ENCODE data around the gene THSD1.

THSD1 gene

GRCh38 chr13:52399708-52400107, 6.3 kb downstream of the THSD1 start:
- TF ChIP-seq POLR2AphosphoS5 (IDR thresholded peaks at IDR 0.05; ENCODE audit: low read depth, low read length): no peak
- no peak for TF ChIP-seq TAF1 (IDR thresholded peaks at IDR 0.05; ENCODE audit: borderline replicate concordance, insufficient read depth, low read length)
- TF ChIP-seq SIN3A (IDR thresholded peaks at IDR 0.05; ENCODE audit: borderline replicate concordance, insufficient read depth, low read length): no peak
- no peak for TF ChIP-seq FOXP2 (optimal IDR thresholded peaks at IDR 0.05; ENCODE audit: borderline replicate concordance, extremely low read depth, extremely low read length, insufficient read depth)
- TF ChIP-seq REST (IDR thresholded peaks at IDR 0.05; ENCODE audit: insufficient read depth in 1 of 2, low read depth in 2 of 2, low read length in 2 of 2): no peak

GRCh38 chr13:52399046-52399445, 6.9 kb downstream of the THSD1 start:
- TF ChIP-seq POLR2AphosphoS5 (IDR thresholded peaks at IDR 0.05; ENCODE audit: low read depth, low read length) (no peak), TAF1 (IDR thresholded peaks at IDR 0.05; ENCODE audit: borderline replicate concordance, insufficient read depth, low read length) (no peak), REST (IDR thresholded peaks at IDR 0.05; ENCODE audit: insufficient read depth in 1 of 2, low read depth in 2 of 2, low read length in 2 of 2) (no peak), FOXP2 (optimal IDR thresholded peaks at IDR 0.05; ENCODE audit: borderline replicate concordance, extremely low read depth, extremely low read length, insufficient read depth) (no peak), SIN3A (IDR thresholded peaks at IDR 0.05; ENCODE audit: borderline replicate concordance, insufficient read depth, low read length) (no peak)

GRCh38 chr13:52395704-52396103, 10.3 kb downstream of the THSD1 start:
- no peak for TF ChIP-seq REST (IDR thresholded peaks at IDR 0.05; ENCODE audit: insufficient read depth in 1 of 2, low read depth in 2 of 2, low read length in 2 of 2)
- no peak for TF ChIP-seq TAF1 (IDR thresholded peaks at IDR 0.05; ENCODE audit: borderline replicate concordance, insufficient read depth, low read length)
- no peak for TF ChIP-seq SIN3A (IDR thresholded peaks at IDR 0.05; ENCODE audit: borderline replicate concordance, insufficient read depth, low read length)
- TF ChIP-seq POLR2AphosphoS5 (IDR thresholded peaks at IDR 0.05; ENCODE audit: low read depth, low read length): no peak
- TF ChIP-seq FOXP2 (optimal IDR thresholded peaks at IDR 0.05; ENCODE audit: borderline replicate concordance, extremely low read depth, extremely low read length, insufficient read depth): no peak

GRCh38 chr13:52394586-52394985, 11.4 kb downstream of the THSD1 start:
- TF ChIP-seq POLR2AphosphoS5 (IDR thresholded peaks at IDR 0.05; ENCODE audit: low read depth, low read length): no peak
- TF ChIP-seq FOXP2 (optimal IDR thresholded peaks at IDR 0.05; ENCODE audit: borderline replicate concordance, extremely low read depth, extremely low read length, insufficient read depth): no peak
- TF ChIP-seq TAF1 (IDR thresholded peaks at IDR 0.05; ENCODE audit: borderline replicate concordance, insufficient read depth, low read length): no peak
- no peak for TF ChIP-seq SIN3A (IDR thresholded peaks at IDR 0.05; ENCODE audit: borderline replicate concordance, insufficient read depth, low read length)
- TF ChIP-seq REST (IDR thresholded peaks at IDR 0.05; ENCODE audit: insufficient read depth in 1 of 2, low read depth in 2 of 2, low read length in 2 of 2): no peak

Data from PFSK-1 (cell line).